Smooth muscle cell (in vitro differentiated cells): ENCODE results near the gene TMEM141. TPM values are rescaled to one million over a fixed set of nuclear protein-coding genes. Genes with fewer than 3 reads are reported as not detected.
"Not testable (repeated sequence)": the region's sequence is repeated elsewhere in the genome, so short reads cannot be mapped to it uniquely, and the experiment has no call there.

Source experiments
- DNase-seq: peaks from one replicate; lab custom pipeline; 2025; ENCODE audit not compliant: unreplicated experiment; lab: John Stamatoyannopoulos, UW
- H2AFZ ChIP-seq: fragments of 200-600 bp; sonication (generic); 2 replicates; pipeline ENCODE4 v1.6.0; 2016; ENCODE audit warnings: antibody characterized with exemption, low read depth, mild to moderate bottlenecking
- H3F3A ChIP-seq: fragments of 200-600 bp; sonication (generic); 2 replicates; pipeline ENCODE4 v1.6.0; 2017; ENCODE audit warnings: antibody characterized with exemption, low read depth
- H3K27ac ChIP-seq: fragments of 200-600 bp; sonication (generic); 2 replicates; pipeline ENCODE4 v1.5.1; 2016; ENCODE audit warnings: low read depth, mild to moderate bottlenecking
- H3K27me3 ChIP-seq: fragments of 200-600 bp; sonication (generic); 2 replicates; pipeline ENCODE4 v1.6.1; 2016; ENCODE audit warnings: low read depth, mild to moderate bottlenecking
- H3K36me3 ChIP-seq: fragments of 200-600 bp; sonication (generic); 2 replicates; pipeline ENCODE4 v1.5.1; 2016; ENCODE audit warnings: low read depth
- H3K4me1 ChIP-seq: fragments of 200-600 bp; sonication (generic); 2 replicates; pipeline ENCODE4 v1.5.1; 2016; ENCODE audit warnings: low read depth
- H3K4me2 ChIP-seq: fragments of 200-600 bp; sonication (generic); 2 replicates; pipeline ENCODE4 v1.6.0; 2016; ENCODE audit warnings: mild to moderate bottlenecking
- H3K4me3 ChIP-seq: fragments of 200-600 bp; sonication (generic); 2 replicates; pipeline ENCODE4 v1.5.1; 2016; ENCODE audit warnings: mild to moderate bottlenecking
- H3K79me2 ChIP-seq: fragments of 200-600 bp; sonication (generic); 2 replicates; pipeline ENCODE4 v1.6.0; 2016; ENCODE audit warnings: low read depth, mild to moderate bottlenecking
- H3K9ac ChIP-seq: fragments of 200-600 bp; sonication (generic); 2 replicates; pipeline ENCODE4 v1.6.0; 2016; ENCODE audit warnings: low read depth
- H3K9me3 ChIP-seq: fragments of 200-600 bp; sonication (generic); replicated peaks from 2 replicates; pipeline ENCODE4 v1.5.1; 2016; ENCODE audit warnings: low read depth
- H4K20me1 ChIP-seq: fragments of 200-600 bp; sonication (generic); 2 replicates; pipeline ENCODE4 v1.6.0; 2016; ENCODE audit warnings: low read depth
- CTCF ChIP-seq: fragments of 200-600 bp; sonication (generic); IDR thresholded peaks from 2 replicates; pipeline ENCODE4 v1.5.1; 2017; ENCODE audit warnings: borderline replicate concordance, mild to moderate bottlenecking, antibody characterized with exemption; ENCODE audit not compliant: insufficient read depth, poor library complexity, severe bottlenecking
- WGBS: methylation state at CpG from one replicate; pipeline ENCODE4 v1.1.7; 2016; ENCODE audit warnings: low lambda C conversion rate; 5-methylcytosine and 5-hydroxymethylcytosine counted together
- polyA plus RNA-seq: library from polyadenylated mRNA; unstranded; fragments of >200 nt; fragmentation: Nextera tagmentation; extraction: Ambion mirVana; gene quantifications from 2 replicates; pipeline ENCODE4 v1.2.1, GENCODE V29; 2016
- total RNA-seq: library from RNA; depleted of rRNA; stranded (reverse); fragments of >200 nt; gene quantifications from 2 replicates; pipeline ENCODE4 v1.2.3, GENCODE V29; 2014

Gene TMEM141
- total and polyA plus RNA-seq, 2 experiments from 2014 or later = 75.4 to 112 TPM

GRCh38 chr9:136760834-136761544, 30.2 kb upstream of the TMEM141 start:
- TF ChIP-seq CTCF = peak; percentile 44
- 57% methylated on average over 22 of the region's 22 CpGs for WGBS
- not testable (repeated sequence) for H3K4me1 ChIP-seq, H4K20me1 ChIP-seq, H3K4me2 ChIP-seq, H3K4me3 ChIP-seq, H3K27me3 ChIP-seq, H3K9me3 ChIP-seq, H3K79me2 ChIP-seq, H3F3A ChIP-seq, DNase-seq, H3K27ac ChIP-seq, H3K36me3 ChIP-seq, H3K9ac ChIP-seq, H2AFZ ChIP-seq

- no peaks in the 10 kb centered on the region for H3K79me2 ChIP-seq
- H4K20me1 ChIP-seq = no peaks in the 10 kb centered on the region
- H2AFZ ChIP-seq = no peak overlapping the region
- no peak overlapping the region for H3K4me2 ChIP-seq
- no peak overlapping the region for H3K9ac ChIP-seq
- peaks cover 3% of the 10 kb centered on the region for H3K4me1 ChIP-seq
- no peak for TF ChIP-seq CTCF
- H3K4me3 ChIP-seq = no peak overlapping the region
- DNase-seq = no peak
- 91% methylated on average over 9 of the region's 13 CpGs for WGBS
- no peaks in the 10 kb centered on the region for H3K36me3 ChIP-seq
- H3K27ac ChIP-seq = no peak overlapping the region
- no peaks in the 10 kb centered on the region for H3K9me3 ChIP-seq
- H3K27me3 ChIP-seq = no peaks in the 10 kb centered on the region
- H3F3A ChIP-seq = no peaks in the 10 kb centered on the region
These were observed 29.6 kb upstream of the TMEM141 start for GRCh38 chr9:136761545-136761981.

GRCh38 chr9:136762221-136762691, 28.9 kb upstream of the TMEM141 start:
- TF ChIP-seq CTCF = no peak
- 94% methylated on average over 15 of the region's 17 CpGs for WGBS
- Histone ChIP-seq H3K27me3 (no peaks in the 10 kb centered on the region), H3F3A (no peaks in the 10 kb centered on the region), H3K79me2 (no peaks in the 10 kb centered on the region), H3K9ac (no peak overlapping the region), H3K4me3 (no peak overlapping the region), H3K36me3 (no peaks in the 10 kb centered on the region), H2AFZ (no peak overlapping the region), H3K4me2 (no peak overlapping the region), H3K27ac (no peak overlapping the region), H3K4me1 (peaks cover 3% of the 10 kb centered on the region), H4K20me1 (no peaks in the 10 kb centered on the region), H3K9me3 (no peaks in the 10 kb centered on the region)
- DNase-seq = no peak
